ENCODE measurements around the gene LRIG1. TPM values are rescaled to one million over a fixed set of nuclear protein-coding genes. Genes with fewer than 3 reads are reported as not detected.

The LRIG1 gene
- total and polyA plus RNA-seq, 2 donors (not counting 1 experiment from before 2014, with no cell fraction given) = 27.9 to 104 TPM

- TF ChIP-seq CTCF (conservative IDR thresholded peaks at IDR 0.05 in 1 of 2, IDR thresholded peaks at IDR 0.05 in 1 of 2; ENCODE audit: low read depth in 1 of 2, low read length in 2 of 2) (no peak), EZH2 (IDR thresholded peaks at IDR 0.05; ENCODE audit: low read length, missing control alignments) (no peak)
- no peak overlapping the region for H3K27ac ChIP-seq (ENCODE audit: insufficient read depth, low read length)
- no peak overlapping the region for H2AFZ ChIP-seq (ENCODE audit: low read length)
Observed at GRCh38 chr3:66377800-66378199, 123.0 kb downstream of the LRIG1 start.

GRCh38 chr3:66376568-66376967 lies 124.3 kb downstream of the LRIG1 start:
- no peaks in the 10 kb centered on the region for H3K27me3 ChIP-seq (ENCODE audit: control insufficient read depth, insufficient read depth, low read length)
- no peaks in the 10 kb centered on the region for H3K79me2 ChIP-seq (ENCODE audit: control insufficient read depth, insufficient read depth, low read length)
- H3K4me3 ChIP-seq (replicated peaks in 1 of 4; ENCODE audit: control extremely low read depth in 1 of 4, insufficient read depth in 1 of 4, low read depth in 3 of 4, low read length in 4 of 4) = no peak overlapping the region
- no peak overlapping the region for H2AFZ ChIP-seq (ENCODE audit: low read length)
- TF ChIP-seq CTCF (conservative IDR thresholded peaks at IDR 0.05 in 1 of 2, IDR thresholded peaks at IDR 0.05 in 1 of 2; ENCODE audit: low read depth in 1 of 2, low read length in 2 of 2) = no peak
- TF ChIP-seq EZH2 (IDR thresholded peaks at IDR 0.05; ENCODE audit: low read length, missing control alignments) = no peak
- no peaks in the 10 kb centered on the region for H3K9me3 ChIP-seq (ENCODE audit: control insufficient read depth, insufficient read depth, low read depth, low read length)
- peaks cover 4% of the 10 kb centered on the region for H3K4me1 ChIP-seq (ENCODE audit: control insufficient read depth, extremely low read depth, insufficient read depth, low read length)
- DNase-seq (ENCODE audit: low read depth in 2 of 2) = peak; percentile 80 to 95
- peaks cover 8% of the 10 kb centered on the region for H3K36me3 ChIP-seq (ENCODE audit: control insufficient read depth, insufficient read depth, low read length)
- H4K20me1 ChIP-seq (ENCODE audit: control insufficient read depth, extremely low read depth, insufficient read depth, low read length) = no peaks in the 10 kb centered on the region
- H3K9ac ChIP-seq (ENCODE audit: insufficient read depth, low read length) = no peak overlapping the region
- H3K4me2 ChIP-seq (ENCODE audit: extremely low read depth, insufficient read depth, low read length) = no peak overlapping the region
- no peak overlapping the region for H3K27ac ChIP-seq (ENCODE audit: insufficient read depth, low read length)

More at GRCh38 chr3:66377800-66378199, 123.0 kb downstream of the LRIG1 start:
- DNase-seq (ENCODE audit: low read depth in 2 of 2) = no peak
- Histone ChIP-seq H3K4me3 (replicated peaks in 1 of 4; ENCODE audit: control extremely low read depth in 1 of 4, insufficient read depth in 1 of 4, low read depth in 3 of 4, low read length in 4 of 4) (no peak overlapping the region), H3K36me3 (ENCODE audit: control insufficient read depth, insufficient read depth, low read length) (peaks cover 16% of the 10 kb centered on the region), H3K9me3 (ENCODE audit: control insufficient read depth, insufficient read depth, low read depth, low read length) (no peaks in the 10 kb centered on the region), H3K4me1 (ENCODE audit: control insufficient read depth, extremely low read depth, insufficient read depth, low read length) (peaks cover 4% of the 10 kb centered on the region), H4K20me1 (ENCODE audit: control insufficient read depth, extremely low read depth, insufficient read depth, low read length) (no peaks in the 10 kb centered on the region), H3K27me3 (ENCODE audit: control insufficient read depth, insufficient read depth, low read length) (no peaks in the 10 kb centered on the region), H3K79me2 (ENCODE audit: control insufficient read depth, insufficient read depth, low read length) (no peaks in the 10 kb centered on the region), H3K9ac (ENCODE audit: insufficient read depth, low read length) (no peak overlapping the region), H3K4me2 (ENCODE audit: extremely low read depth, insufficient read depth, low read length) (no peak overlapping the region)

GRCh38 chr3:66372681-66373350 lies 128.0 kb downstream of the LRIG1 start:
- DNase-seq (ENCODE audit: low read depth in 2 of 2) = no peak
- Histone ChIP-seq H3K27ac (ENCODE audit: insufficient read depth, low read length) (no peak overlapping the region), H3K4me1 (ENCODE audit: control insufficient read depth, extremely low read depth, insufficient read depth, low read length) (peaks cover 4% of the 10 kb centered on the region), H3K4me2 (ENCODE audit: extremely low read depth, insufficient read depth, low read length) (no peak overlapping the region), H3K27me3 (ENCODE audit: control insufficient read depth, insufficient read depth, low read length) (no peaks in the 10 kb centered on the region), H3K9me3 (ENCODE audit: control insufficient read depth, insufficient read depth, low read depth, low read length) (no peaks in the 10 kb centered on the region), H3K4me3 (replicated peaks in 1 of 4; ENCODE audit: control extremely low read depth in 1 of 4, insufficient read depth in 1 of 4, low read depth in 3 of 4, low read length in 4 of 4) (no peak overlapping the region), H3K9ac (ENCODE audit: insufficient read depth, low read length) (no peak overlapping the region), H4K20me1 (ENCODE audit: control insufficient read depth, extremely low read depth, insufficient read depth, low read length) (no peaks in the 10 kb centered on the region), H2AFZ (ENCODE audit: low read length) (no peak overlapping the region), H3K36me3 (ENCODE audit: control insufficient read depth, insufficient read depth, low read length) (no peaks in the 10 kb centered on the region), H3K79me2 (ENCODE audit: control insufficient read depth, insufficient read depth, low read length) (no peaks in the 10 kb centered on the region)
- peak in 1 of 2 donors; percentile 11 for TF ChIP-seq CTCF (conservative IDR thresholded peaks at IDR 0.05 in 1 of 2, IDR thresholded peaks at IDR 0.05 in 1 of 2; ENCODE audit: low read depth in 1 of 2, low read length in 2 of 2)
- TF ChIP-seq EZH2 (IDR thresholded peaks at IDR 0.05; ENCODE audit: low read length, missing control alignments) = no peak
